HepG2 (cell line): ENCODE measurements around the gene HDAC8. TPM values are rescaled to one million over a fixed set of nuclear protein-coding genes. Genes with fewer than 3 reads are reported as not detected.

Source experiments
- ARID5B ChIP-seq: IDR thresholded peaks from 2 replicates; pipeline ENCODE4 v1.4.0; 2020; ENCODE audit warnings: mild to moderate bottlenecking, missing genetic modification reagents
- BCL6 ChIP-seq: IDR thresholded peaks from 2 replicates; pipeline ENCODE4 v1.6.1; 2016; ENCODE audit warnings: missing genetic modification reagents, missing compliant biosample characterization
- CEBPG ChIP-seq: IDR thresholded peaks from 2 replicates; pipeline ENCODE4 v1.6.1; 2016
- EZH2 ChIP-seq: conservative IDR thresholded peaks from 2 replicates; pipeline ENCODE4 v1.6.1; 2012; ENCODE audit warnings: mild to moderate bottlenecking, low read depth, low read length, moderate library complexity
- TCF7L2 ChIP-seq: IDR thresholded peaks from 2 replicates; pipeline ENCODE4 v1.6.1; 2011; ENCODE audit warnings: mild to moderate bottlenecking, low read depth, low read length, moderate library complexity
- ZBTB26 ChIP-seq: IDR thresholded peaks from 2 replicates; pipeline ENCODE4 v1.6.1; 2016; ENCODE audit warnings: missing compliant biosample characterization, missing genetic modification reagents, borderline replicate concordance
- ZFP36L1 ChIP-seq: sonication (generic); formaldehyde crosslinking; IDR thresholded peaks from 2 replicates; pipeline ENCODE4 v1.8.0; 2022; ENCODE audit warnings: mild to moderate bottlenecking, missing genetic modification reagents, moderate library complexity
- ZNF326 ChIP-seq: sonication (generic); formaldehyde crosslinking; IDR thresholded peaks from 2 replicates; pipeline ENCODE4 v1.4.0; 2020; ENCODE audit warnings: missing genetic modification reagents, borderline replicate concordance
- polyA plus RNA-seq, 8 experiments: library from polyadenylated mRNA; depleted of rRNA in 3 of 8; stranded (reverse) in 7 of 8; unstranded in 1 of 8; fragments of >200 nt; fragmentation: Illumina TruSeq in 4 of 8; extraction: Trizol in 4 of 8; gene quantifications; 2 replicates each; pipeline versions ENCODE4 v1.2.1 to v1.2.3, GENCODE V29; 2011 to 2016; ENCODE audit warnings: low read depth in 4 of 8, missing spikeins in 1 of 8, mixed read lengths in 1 of 8; ENCODE audit not compliant: insufficient read depth in 1 of 8
- total RNA-seq, 5 experiments: library from RNA; depleted of rRNA; stranded (reverse); fragments of >200 nt; fragmentation: Illumina TruSeq; extraction: Trizol; gene quantifications; 2 replicates each; pipeline ENCODE4 v1.2.3, GENCODE V29; 2016; ENCODE audit warnings: low read depth in 1 of 5
- TF ChIP-seq, protein P1 (sequence below): sonication (generic); formaldehyde crosslinking; IDR thresholded peaks from 2 replicates; pipeline ENCODE4 v1.9.0; 2022; ENCODE audit warnings: missing genetic modification reagents, mild to moderate bottlenecking, borderline replicate concordance
- TF ChIP-seq, protein P2 (sequence below): sonication (generic); formaldehyde crosslinking; IDR thresholded peaks from 2 replicates; pipeline ENCODE4 v1.4.0; 2020; ENCODE audit warnings: missing genetic modification reagents, borderline replicate concordance

HDAC8 gene
- total and polyA plus RNA-seq, 2 of the 13 experiments (the other 11 are each of a cell fraction or from before 2014, with no cell fraction given), result 13.7 to 28.6 TPM

GRCh38 chrX:72308566-72309296 lies 263.9 kb downstream of the HDAC8 start (continued):
- TF ChIP-seq ZFP36L1 (no peak), BCL6 (CRISPR knock-in tag) (peak; percentile 97), ZNF326 (CRISPR knock-in tag) (no peak), CEBPG (CRISPR knock-in tag) (peak; percentile 66), TCF7L2 (no peak), EZH2 (peak; percentile 75; the same call in 1 of the 2 replicates), ARID5B (CRISPR knock-in tag) (0 out of 2 replicates have a peak, but pooled peaks have one; percentile 23), ZBTB26 (peak; percentile 48; the same call in 1 of the 2 replicates)
- TF ChIP-seq, protein P1, sequence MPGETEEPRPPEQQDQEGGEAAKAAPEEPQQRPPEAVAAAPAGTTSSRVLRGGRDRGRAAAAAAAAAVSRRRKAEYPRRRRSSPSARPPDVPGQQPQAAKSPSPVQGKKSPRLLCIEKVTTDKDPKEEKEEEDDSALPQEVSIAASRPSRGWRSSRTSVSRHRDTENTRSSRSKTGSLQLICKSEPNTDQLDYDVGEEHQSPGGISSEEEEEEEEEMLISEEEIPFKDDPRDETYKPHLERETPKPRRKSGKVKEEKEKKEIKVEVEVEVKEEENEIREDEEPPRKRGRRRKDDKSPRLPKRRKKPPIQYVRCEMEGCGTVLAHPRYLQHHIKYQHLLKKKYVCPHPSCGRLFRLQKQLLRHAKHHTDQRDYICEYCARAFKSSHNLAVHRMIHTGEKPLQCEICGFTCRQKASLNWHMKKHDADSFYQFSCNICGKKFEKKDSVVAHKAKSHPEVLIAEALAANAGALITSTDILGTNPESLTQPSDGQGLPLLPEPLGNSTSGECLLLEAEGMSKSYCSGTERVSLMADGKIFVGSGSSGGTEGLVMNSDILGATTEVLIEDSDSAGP (CRISPR knock-in tag), result 0 out of 2 replicates have a peak, but pooled peaks have one; percentile 43
- TF ChIP-seq, protein P2, sequence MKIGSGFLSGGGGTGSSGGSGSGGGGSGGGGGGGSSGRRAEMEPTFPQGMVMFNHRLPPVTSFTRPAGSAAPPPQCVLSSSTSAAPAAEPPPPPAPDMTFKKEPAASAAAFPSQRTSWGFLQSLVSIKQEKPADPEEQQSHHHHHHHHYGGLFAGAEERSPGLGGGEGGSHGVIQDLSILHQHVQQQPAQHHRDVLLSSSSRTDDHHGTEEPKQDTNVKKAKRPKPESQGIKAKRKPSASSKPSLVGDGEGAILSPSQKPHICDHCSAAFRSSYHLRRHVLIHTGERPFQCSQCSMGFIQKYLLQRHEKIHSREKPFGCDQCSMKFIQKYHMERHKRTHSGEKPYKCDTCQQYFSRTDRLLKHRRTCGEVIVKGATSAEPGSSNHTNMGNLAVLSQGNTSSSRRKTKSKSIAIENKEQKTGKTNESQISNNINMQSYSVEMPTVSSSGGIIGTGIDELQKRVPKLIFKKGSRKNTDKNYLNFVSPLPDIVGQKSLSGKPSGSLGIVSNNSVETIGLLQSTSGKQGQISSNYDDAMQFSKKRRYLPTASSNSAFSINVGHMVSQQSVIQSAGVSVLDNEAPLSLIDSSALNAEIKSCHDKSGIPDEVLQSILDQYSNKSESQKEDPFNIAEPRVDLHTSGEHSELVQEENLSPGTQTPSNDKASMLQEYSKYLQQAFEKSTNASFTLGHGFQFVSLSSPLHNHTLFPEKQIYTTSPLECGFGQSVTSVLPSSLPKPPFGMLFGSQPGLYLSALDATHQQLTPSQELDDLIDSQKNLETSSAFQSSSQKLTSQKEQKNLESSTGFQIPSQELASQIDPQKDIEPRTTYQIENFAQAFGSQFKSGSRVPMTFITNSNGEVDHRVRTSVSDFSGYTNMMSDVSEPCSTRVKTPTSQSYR (CRISPR knock-in tag), result peak; percentile 80; the same call in 1 of the 2 replicates
